ENCODE data around the gene ANAPC5.
A peak's percentile ranks its signal among the peaks of the same experiment; 100 is the strongest.
"Not testable (repeated sequence)": the region's sequence is repeated elsewhere in the genome, so short reads cannot be mapped to it uniquely, and the experiment has no call there.

The ANAPC5 gene

GRCh38 chr12:121351820-121352681, at the start of gene ANAPC5:
Gene ANAPC5, minus strand, starts transcription at chr12:121352411. Its CDS starts 71 bp downstream, at chr12:121352340.
- intact Hi-C loops (cut with DNase I) = loop anchor here (2.0 to 5.0 kb wide), 2 partner anchors 50 to 55 kb away; partner anchors contain the start of genes CAMKK2 and RNF34
- DNase-seq = peak; percentile 90 to 99 (median 94)

GRCh38 chr12:121400332-121401139, 48.3 kb upstream of the ANAPC5 start:
- DNase-seq = peak in 6 of 10 donors; percentile 7 to 82 (median 14)
- intact Hi-C loops (cut with DNase I) = loop anchor here (5.0 kb wide), 1 partner anchor 48 kb away; the partner anchor contains the start of gene ANAPC5

GRCh38 chr12:121399391-121400331, 47.5 kb upstream of the ANAPC5 start, which contains the start of gene RNF34:
Gene RNF34, plus strand, starts transcription at chr12:121400118. Its CDS starts 95 bp downstream, at chr12:121400213.
- intact Hi-C loops (cut with DNase I) = loop anchor here (2.0 to 5.0 kb wide), 3 partner anchors 41 to 67 kb away; partner anchors contain the start of gene ANAPC5
- DNase-seq = peak; percentile 95 to 100 (median 98)

- no peak for DNase-seq
- intact Hi-C loops (cut with DNase I) = loop anchor here (2.0 to 5.0 kb wide), 2 partner anchors 42 to 66 kb away; no protein-coding TSS in a partner anchor
Measured at GRCh38 chr12:121398355-121398754, 46.1 kb upstream of the ANAPC5 start.

- no peak for DNase-seq
- intact Hi-C loops (cut with DNase I) = loop anchor here (5.0 kb wide), 1 partner anchor 65 kb away; no protein-coding TSS in a partner anchor
Measured at GRCh38 chr12:121397521-121397920, 45.3 kb upstream of the ANAPC5 start.

- no peak for DNase-seq
- intact Hi-C loops (cut with DNase I) = no loop called here
Measured at GRCh38 chr12:121392325-121392716, 40.1 kb upstream of the ANAPC5 start.

GRCh38 chr12:121391619-121392324, 39.6 kb upstream of the ANAPC5 start:
- no peak for DNase-seq
- intact Hi-C loops (cut with DNase I) = no loop called here

GRCh38 chr12:121390856-121391255, 38.6 kb upstream of the ANAPC5 start:
- DNase-seq = no peak
- intact Hi-C loops (cut with DNase I) = no loop called here

- intact Hi-C loops (cut with DNase I) = no loop called here
Measured at GRCh38 chr12:121388421-121388981, 36.3 kb upstream of the ANAPC5 start.

GRCh38 chr12:121384891-121385290, 32.7 kb upstream of the ANAPC5 start:
- DNase-seq = peak in 1 of 10 donors; percentile 69
- intact Hi-C loops (cut with DNase I) = not testable (repeated sequence)

More at GRCh38 chr12:121388421-121388981, 36.3 kb upstream of the ANAPC5 start:
- no peak for DNase-seq

GRCh38 chr12:121383601-121384021, 31.4 kb upstream of the ANAPC5 start:
- intact Hi-C loops (cut with DNase I) = no loop called here
- no peak for DNase-seq

- intact Hi-C loops (cut with DNase I) = no loop called here
- peak in 1 of 10 donors; percentile 16 for DNase-seq
Measured at GRCh38 chr12:121379945-121380344, 27.7 kb upstream of the ANAPC5 start.

- intact Hi-C loops (cut with DNase I) = no loop called here
- DNase-seq = no peak
Measured at GRCh38 chr12:121378736-121379135, 26.5 kb upstream of the ANAPC5 start.

- DNase-seq = peak in 1 of 10 donors; percentile 14
- intact Hi-C loops (cut with DNase I) = no loop called here
Measured at GRCh38 chr12:121376754-121377697, 24.8 kb upstream of the ANAPC5 start.

GRCh38 chr12:121374945-121375584, 22.9 kb upstream of the ANAPC5 start:
- DNase-seq; intact Hi-C loops (cut with DNase I): not testable (repeated sequence)

- DNase-seq; intact Hi-C loops (cut with DNase I): not testable (repeated sequence)
Measured at GRCh38 chr12:121374336-121374735, 22.1 kb upstream of the ANAPC5 start.

GRCh38 chr12:121373755-121374154, 21.5 kb upstream of the ANAPC5 start:
- intact Hi-C loops (cut with DNase I) = no loop called here
- no peak for DNase-seq
